Thoracic aorta (tissue), 2 donors: ENCODE results near the gene GPR61. TPM values are rescaled to one million over a fixed set of nuclear protein-coding genes. Genes with fewer than 3 reads are reported as not detected.
A peak's percentile ranks its signal among the peaks of the same experiment; 100 is the strongest.

Source experiments
- ATAC-seq: fragments of 150-250 bp; one replicate; pipeline ENCODE4 v1.8.0; 2017; ENCODE audit warnings: low read depth; ENCODE audit not compliant: insufficient number of reproducible peaks, low FRiP score
- DNase-seq: peaks from one replicate; pipeline ENCODE4 v3.0.0-alpha.2; 2020; ENCODE audit warnings: low spot score
- H3K27ac ChIP-seq, 2 donors: fragments of 200-600 bp; sonication (generic); 1 replicate in 1 of 2; 2 replicates in 1 of 2; pipeline ENCODE4 v1.5.1; 2016; ENCODE audit warnings: mild to moderate bottlenecking in 2 of 2, moderate library complexity in 2 of 2
- H3K27me3 ChIP-seq: fragments of 200-600 bp; sonication (generic); replicated peaks from 2 replicates; pipeline ENCODE4 v1.6.0; 2016; ENCODE audit warnings: mild to moderate bottlenecking; ENCODE audit not compliant: insufficient read depth
- H3K36me3 ChIP-seq: fragments of 200-600 bp; sonication (generic); one replicate; pipeline ENCODE4 v1.5.1; 2016
- H3K4me1 ChIP-seq, 2 donors: fragments of 200-600 bp; sonication (generic); 1 replicate in 1 of 2; 2 replicates in 1 of 2; pipeline versions ENCODE4 v1.5.1 to v1.6.0; 2016; ENCODE audit warnings: low read depth in 2 of 2, mild to moderate bottlenecking in 1 of 2; ENCODE audit not compliant: control insufficient read depth in 1 of 2
- H3K4me3 ChIP-seq: fragments of 200-600 bp; sonication (generic); 2 replicates; pipeline ENCODE4 v1.5.1; 2016; ENCODE audit warnings: mild to moderate bottlenecking
- H3K9me3 ChIP-seq: fragments of 200-600 bp; sonication (generic); 2 replicates; pipeline ENCODE4 v1.5.1; 2016
- CTCF ChIP-seq: fragments of 200-600 bp; sonication (generic); IDR thresholded peaks from one replicate; pipeline ENCODE4 v1.5.1; 2019; ENCODE audit warnings: antibody characterized with exemption
- total RNA-seq, 2 donors: library from RNA; depleted of rRNA; stranded (reverse); fragments of >200 nt; gene quantifications; one replicate each; pipeline versions ENCODE4 v1.1.0 to v1.2.3, GENCODE V29; 2016

The GPR61 gene
- total RNA-seq, 2 donors from 2014 or later, result not detected

GRCh38 chr1:109503935-109504334 lies 35.7 kb upstream of the GPR61 start:
- no peaks in the 10 kb centered on the region for H3K9me3 ChIP-seq
- no peaks in the 10 kb centered on the region for H3K27me3 ChIP-seq
- H3K36me3 ChIP-seq, result no peaks in the 10 kb centered on the region
- H3K4me1 ChIP-seq, result peaks cover 15 to 39% of the 10 kb centered on the region in 2 donors
- ATAC-seq (no peak), DNase-seq (no peak)
- no peak for TF ChIP-seq CTCF
- H3K27ac ChIP-seq, result no peak overlapping the region
- no peak overlapping the region for H3K4me3 ChIP-seq

- TF ChIP-seq CTCF, result no peak
- Histone ChIP-seq H3K4me1 (peaks cover 16 to 33% of the 10 kb centered on the region in 2 donors), H3K27ac (no peak overlapping the region), H3K4me3 (no peak overlapping the region), H3K36me3 (no peaks in the 10 kb centered on the region), H3K27me3 (no peaks in the 10 kb centered on the region), H3K9me3 (no peaks in the 10 kb centered on the region)
- ATAC-seq (no peak), DNase-seq (no peak)
Observed at GRCh38 chr1:109504974-109505373, 34.7 kb upstream of the GPR61 start.

- Histone ChIP-seq H3K27me3 (no peaks in the 10 kb centered on the region), H3K27ac (no peak overlapping the region), H3K36me3 (no peaks in the 10 kb centered on the region), H3K4me3 (peak overlapping the region; percentile 90), H3K9me3 (no peaks in the 10 kb centered on the region), H3K4me1 (peaks cover 9 to 16% of the 10 kb centered on the region in 2 donors)
- ATAC-seq, result no peak
- DNase-seq, result no peak
- TF ChIP-seq CTCF, result no peak
Observed at GRCh38 chr1:109508001-109508872, 31.4 kb upstream of the GPR61 start.

GRCh38 chr1:109508873-109509175 lies 30.8 kb upstream of the GPR61 start:
- Histone ChIP-seq H3K27me3 (no peaks in the 10 kb centered on the region), H3K9me3 (no peaks in the 10 kb centered on the region), H3K27ac (no peak overlapping the region), H3K36me3 (no peaks in the 10 kb centered on the region), H3K4me3 (peak overlapping the region; percentile 90), H3K4me1 (peaks cover 9 to 16% of the 10 kb centered on the region in 2 donors)
- TF ChIP-seq CTCF, result no peak
- ATAC-seq (no peak), DNase-seq (no peak)

- H3K27ac ChIP-seq, result peak within 1 kb of the TSS in 1 of 2 donors; percentile 38
- peak within 1 kb of the TSS; percentile 90 for H3K4me3 ChIP-seq
- no peaks in the 10 kb centered on the region for H3K27me3 ChIP-seq
- no peaks in the 10 kb centered on the region for H3K9me3 ChIP-seq
- no peak for DNase-seq
- H3K4me1 ChIP-seq, result peaks cover 9 to 16% of the 10 kb centered on the region in 2 donors
- peak; percentile 63 for ATAC-seq
- no peaks in the 10 kb centered on the region for H3K36me3 ChIP-seq
- no peak for TF ChIP-seq CTCF
Observed at GRCh38 chr1:109509176-109510134, 30.2 kb upstream of the GPR61 start, which contains the start of gene AMIGO1. Gene AMIGO1, minus strand, starts transcription at chr1:109509727. Its CDS starts 815 bp downstream, at chr1:109508912.
